IMR-90 (cell line): ENCODE data around the gene UBD. TPM values are rescaled to one million over a fixed set of nuclear protein-coding genes. Genes with fewer than 3 reads are reported as not detected.

ENCODE experiments used
- ATAC-seq: fragments of 200-7000 bp; cut with Tn5 transposase; 2 replicates; pipeline ENCODE4 v1.9.1; 2020; ENCODE audit warnings: low read depth, mild to moderate bottlenecking, moderate library complexity
- BruUV-seq: library from RNA; stranded (reverse); fragments of 400-500 nt; replicated peaks from 2 replicates; lab custom pipeline; 2021; lab: Mats Ljungman, UMichigan
- CTCF ChIA-PET: fragments of 300-600 bp; formaldehyde crosslinking; extraction: SDS; loops from one replicate; lab custom pipeline; 2021; ENCODE audit warnings: antibody characterized with exemption; lab: Yijun Ruan, JAX
- POLR2A ChIA-PET: fragments of 300-600 bp; sonication (Branson Sonifier 250); formaldehyde crosslinking; loops from one replicate; lab custom pipeline; 2022; ENCODE audit warnings: antibody characterized with exemption; ENCODE audit not compliant: unreplicated experiment; lab: Charles Lee
- DNase-seq: peaks from one replicate; pipeline ENCODE4 v3.0.0; 2013
- H2AFZ ChIP-seq: replicated peaks from 2 replicates; pipeline ENCODE3; 2013; ENCODE audit warnings: low read length, mild to moderate bottlenecking; ENCODE audit not compliant: poor library complexity
- H2AK5ac ChIP-seq: 2 replicates; pipeline ENCODE4 v1.6.1; 2013; ENCODE audit warnings: low read depth, low read length, inconsistent platforms
- H2AK9ac ChIP-seq: replicated peaks from 2 replicates; pipeline ENCODE3; 2013; ENCODE audit warnings: mild to moderate bottlenecking, low read depth, low read length, moderate library complexity; ENCODE audit not compliant: poor library complexity
- H2BK120ac ChIP-seq: 2 replicates; pipeline ENCODE4 v1.6.1; 2013; ENCODE audit warnings: low read depth, low read length, inconsistent platforms
- H2BK15ac ChIP-seq: 3 replicates; pipeline ENCODE4 v1.6.1; 2013; ENCODE audit warnings: low read depth, low read length, inconsistent platforms
- H2BK20ac ChIP-seq: 2 replicates; pipeline ENCODE4 v1.6.1; 2013; ENCODE audit warnings: low read depth, mild to moderate bottlenecking, inconsistent platforms, low read length, moderate library complexity
- H2BK5ac ChIP-seq: 2 replicates; pipeline ENCODE4 v1.6.1; 2013; ENCODE audit warnings: mild to moderate bottlenecking, low read depth, low read length, inconsistent platforms; ENCODE audit not compliant: poor library complexity, severe bottlenecking
- H3K14ac ChIP-seq: replicated peaks from 2 replicates; pipeline ENCODE4 v1.6.1; 2013; ENCODE audit warnings: low read depth, low read length, inconsistent platforms
- H3K18ac ChIP-seq: 2 replicates; pipeline ENCODE4 v1.6.1; 2013; ENCODE audit warnings: low read depth, low read length, control low read depth
- H3K23ac ChIP-seq: 2 replicates; pipeline ENCODE4 v1.6.1; 2013; ENCODE audit warnings: low read depth, low read length, inconsistent platforms
- H3K27ac ChIP-seq: 2 replicates; pipeline ENCODE4 v1.5.1; 2013; ENCODE audit warnings: mild to moderate bottlenecking, control low read depth, low read length; ENCODE audit not compliant: insufficient read depth
- H3K27me3 ChIP-seq: 2 replicates; pipeline ENCODE4 v1.6.1; 2013; ENCODE audit warnings: low read length; ENCODE audit not compliant: control insufficient read depth, insufficient read depth
- H3K36me3 ChIP-seq: 2 replicates; pipeline ENCODE4 v1.6.1; 2013; ENCODE audit warnings: low read length, mixed read lengths; ENCODE audit not compliant: control insufficient read depth, insufficient read depth
- H3K4ac ChIP-seq: 2 replicates; pipeline ENCODE4 v1.6.1; 2013; ENCODE audit warnings: low read depth, low read length, inconsistent platforms
- H3K4me1 ChIP-seq: 2 replicates; pipeline ENCODE4 v1.6.1; 2013; ENCODE audit warnings: low read length, mixed read lengths; ENCODE audit not compliant: control insufficient read depth, insufficient read depth
- H3K4me2 ChIP-seq: 2 replicates; pipeline ENCODE4 v1.6.1; 2013; ENCODE audit warnings: low read depth, mild to moderate bottlenecking, control low read depth, low read length, moderate library complexity
- H3K4me3 ChIP-seq: 2 replicates; pipeline ENCODE4 v1.5.1; 2013; ENCODE audit warnings: low read depth, mild to moderate bottlenecking, control low read depth, low read length, moderate library complexity; ENCODE audit not compliant: insufficient read depth
- H3K56ac ChIP-seq: 2 replicates; pipeline ENCODE4 v1.6.1; 2013; ENCODE audit warnings: low read length, inconsistent platforms; ENCODE audit not compliant: insufficient read depth; ENCODE audit errors: extremely low read depth
- H3K79me1 ChIP-seq, 2 experiments: 2 replicates each; pipeline ENCODE4 v1.6.1; 2013; ENCODE audit warnings: low read length in 2 of 2, inconsistent platforms in 1 of 2, low read depth in 1 of 2
- H3K9ac ChIP-seq: 2 replicates; pipeline ENCODE4 v1.6.1; 2013; ENCODE audit warnings: low read depth, low read length, control low read depth
- H3K9me1 ChIP-seq: 2 replicates; pipeline ENCODE4 v1.6.1; 2013; ENCODE audit warnings: low read length, inconsistent platforms; ENCODE audit not compliant: insufficient read depth
- H3K9me3 ChIP-seq: 2 replicates; pipeline ENCODE4 v1.6.1; 2013; ENCODE audit warnings: low read length; ENCODE audit not compliant: control insufficient read depth, insufficient read depth
- H4K20me1 ChIP-seq: 2 replicates; pipeline ENCODE4 v1.6.1; 2013; ENCODE audit warnings: low read length, inconsistent platforms; ENCODE audit not compliant: insufficient read depth
- H4K5ac ChIP-seq: 2 replicates; pipeline ENCODE4 v1.6.1; 2013; ENCODE audit warnings: mild to moderate bottlenecking, low read depth, low read length, control low read depth
- H4K8ac ChIP-seq, 2 experiments: 2 replicates each; pipeline ENCODE4 v1.6.1; 2013; ENCODE audit warnings: low read depth in 2 of 2, low read length in 2 of 2, control low read depth in 1 of 2, inconsistent platforms in 1 of 2
- H4K91ac ChIP-seq: 2 replicates; pipeline ENCODE4 v1.6.1; 2013; ENCODE audit warnings: low read depth, low read length, inconsistent platforms; ENCODE audit not compliant: insufficient read depth
- BHLHE40 ChIP-seq: fragments of 150-350 bp; IDR thresholded peaks from 2 replicates; pipeline ENCODE4 v1.6.1; 2016; ENCODE audit warnings: mild to moderate bottlenecking, low read depth, low read length
- CEBPB ChIP-seq: IDR thresholded peaks from 2 replicates; pipeline ENCODE4 v1.6.1; 2012; ENCODE audit warnings: low read depth, low read length, improper control_type of control experiment
- FOS ChIP-seq: fragments of 150-350 bp; IDR thresholded peaks from 2 replicates; pipeline ENCODE4 v1.6.1; 2016; ENCODE audit warnings: low read depth, low read length
- MAFK ChIP-seq: IDR thresholded peaks from 2 replicates; pipeline ENCODE4 v1.6.1; 2012; ENCODE audit warnings: low read depth, low read length, improper control_type of control experiment
- MAZ ChIP-seq: IDR thresholded peaks from 2 replicates; pipeline ENCODE4 v1.6.1; 2012; ENCODE audit warnings: low read depth, mild to moderate bottlenecking, low read length, improper control_type of control experiment, moderate library complexity, borderline replicate concordance
- MXI1 ChIP-seq: IDR thresholded peaks from 2 replicates; pipeline ENCODE4 v1.6.1; 2012; ENCODE audit warnings: low read depth, mild to moderate bottlenecking, low read length, moderate library complexity, borderline replicate concordance
- POLR2A ChIP-seq: IDR thresholded peaks from 2 replicates; pipeline ENCODE4 v1.6.1; 2012; ENCODE audit warnings: mild to moderate bottlenecking, low read depth, low read length
- RAD21 ChIP-seq: IDR thresholded peaks from 2 replicates; pipeline ENCODE4 v1.6.1; 2012; ENCODE audit warnings: low read length, improper control_type of control experiment
- RCOR1 ChIP-seq: IDR thresholded peaks from 2 replicates; pipeline ENCODE4 v1.6.1; 2012; ENCODE audit warnings: mild to moderate bottlenecking, low read length, improper control_type of control experiment; ENCODE audit not compliant: insufficient replicate concordance
- RFX5 ChIP-seq: IDR thresholded peaks from 2 replicates; pipeline ENCODE4 v1.8.0; 2012; ENCODE audit warnings: low read depth, mild to moderate bottlenecking, low read length, moderate library complexity
- SMC3 ChIP-seq: fragments of 150-350 bp; IDR thresholded peaks from 2 replicates; pipeline ENCODE4 v1.6.1; 2016; ENCODE audit warnings: low read depth, mild to moderate bottlenecking, antibody characterized with exemption, low read length, moderate library complexity
- dilution Hi-C: fragments of 300-500 bp; cut with HindIII; formaldehyde crosslinking; loops from one replicate; pipeline ENCODE4 v1.14.3; 2018; ENCODE audit warnings: low sequenced_read_pairs; ENCODE audit not compliant: unreplicated experiment
- in situ Hi-C: fragments of 300-500 bp; cut with MboI; formaldehyde crosslinking; loops from 3 replicates; pipeline ENCODE4 v1.14.3; 2019; ENCODE audit warnings: low sequenced_read_pairs, inconsistent platforms, mixed read lengths
- intact Hi-C: fragments of 100-400 bp; cut with micrococcal nuclease; formaldehyde crosslinking; loops from 2 replicates; pipeline ENCODE4 v1.10.0; 2022
- polyA plus RNA-seq, 3 experiments: library from polyadenylated mRNA; depleted of rRNA; stranded (reverse); fragments of >200 nt; gene quantifications; 2 replicates each; pipeline ENCODE4 v1.2.3, GENCODE V29; 2012; ENCODE audit warnings: low replicate concordance in 1 of 3
- total RNA-seq: library from RNA; depleted of rRNA; stranded (reverse); fragments of >200 nt; gene quantifications from 2 replicates; pipeline ENCODE4 v1.2.3, GENCODE V29; 2012
- TF ChIP-seq, protein P1 (sequence below): conservative IDR thresholded peaks from 2 replicates; pipeline ENCODE4 v1.5.1; 2012; ENCODE audit warnings: mild to moderate bottlenecking, low read depth, low read length, improper control_type of control experiment
- TF ChIP-seq, protein P2 (sequence below): fragments of 150-350 bp; IDR thresholded peaks from 2 replicates; pipeline ENCODE4 v1.6.1; 2017; ENCODE audit warnings: mild to moderate bottlenecking, antibody characterized with exemption, low read length, low read depth

Gene UBD
- total and polyA plus RNA-seq, 2 of the 4 experiments (the other 2 are of a cell fraction), result not detected

- H4K8ac ChIP-seq, result no peak overlapping the region
- H3K4me1 ChIP-seq, result no peaks in the 10 kb centered on the region
- H2BK120ac ChIP-seq, result no peak overlapping the region
- H3K79me1 ChIP-seq, result no peaks in the 10 kb centered on the region; a peak in 1 of 4 replicates
- in situ Hi-C loops (no loop called here), dilution Hi-C loops (no loop called here), intact Hi-C loops (no loop called here)
- no peak overlapping the region for H2AK5ac ChIP-seq
- H3K18ac ChIP-seq, result no peak overlapping the region
- CTCF ChIA-PET, result no interaction called here
- no peak overlapping the region for H2BK5ac ChIP-seq
- no peak overlapping the region for H2AK9ac ChIP-seq
- no peak overlapping the region for H3K27ac ChIP-seq
- POLR2A ChIA-PET, result no interaction called here
- H3K23ac ChIP-seq, result no peak overlapping the region
- H3K9me3 ChIP-seq, result no peaks in the 10 kb centered on the region
- no peak for ATAC-seq
- H2BK20ac ChIP-seq, result no peak overlapping the region
- peaks cover 72% of the 10 kb centered on the region for H3K36me3 ChIP-seq
- H3K4me3 ChIP-seq, result no peak overlapping the region
- no peak overlapping the region for H2BK15ac ChIP-seq
- H3K4me2 ChIP-seq, result no peak overlapping the region
- H3K4ac ChIP-seq, result no peak overlapping the region
- no peak overlapping the region for H4K91ac ChIP-seq
- DNase-seq, result no peak
- no peak overlapping the region for H3K56ac ChIP-seq
- no peak overlapping the region for H4K5ac ChIP-seq
- TF ChIP-seq MAFK (no peak), RCOR1 (no peak), RAD21 (no peak), BHLHE40 (no peak), CEBPB (no peak), MAZ (no peak), FOS (no peak), RFX5 (no peak), MXI1 (no peak), SMC3 (no peak), POLR2A (no peak)
- TF ChIP-seq, protein P1, sequence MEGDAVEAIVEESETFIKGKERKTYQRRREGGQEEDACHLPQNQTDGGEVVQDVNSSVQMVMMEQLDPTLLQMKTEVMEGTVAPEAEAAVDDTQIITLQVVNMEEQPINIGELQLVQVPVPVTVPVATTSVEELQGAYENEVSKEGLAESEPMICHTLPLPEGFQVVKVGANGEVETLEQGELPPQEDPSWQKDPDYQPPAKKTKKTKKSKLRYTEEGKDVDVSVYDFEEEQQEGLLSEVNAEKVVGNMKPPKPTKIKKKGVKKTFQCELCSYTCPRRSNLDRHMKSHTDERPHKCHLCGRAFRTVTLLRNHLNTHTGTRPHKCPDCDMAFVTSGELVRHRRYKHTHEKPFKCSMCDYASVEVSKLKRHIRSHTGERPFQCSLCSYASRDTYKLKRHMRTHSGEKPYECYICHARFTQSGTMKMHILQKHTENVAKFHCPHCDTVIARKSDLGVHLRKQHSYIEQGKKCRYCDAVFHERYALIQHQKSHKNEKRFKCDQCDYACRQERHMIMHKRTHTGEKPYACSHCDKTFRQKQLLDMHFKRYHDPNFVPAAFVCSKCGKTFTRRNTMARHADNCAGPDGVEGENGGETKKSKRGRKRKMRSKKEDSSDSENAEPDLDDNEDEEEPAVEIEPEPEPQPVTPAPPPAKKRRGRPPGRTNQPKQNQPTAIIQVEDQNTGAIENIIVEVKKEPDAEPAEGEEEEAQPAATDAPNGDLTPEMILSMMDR, result no peak
- TF ChIP-seq, protein P2, sequence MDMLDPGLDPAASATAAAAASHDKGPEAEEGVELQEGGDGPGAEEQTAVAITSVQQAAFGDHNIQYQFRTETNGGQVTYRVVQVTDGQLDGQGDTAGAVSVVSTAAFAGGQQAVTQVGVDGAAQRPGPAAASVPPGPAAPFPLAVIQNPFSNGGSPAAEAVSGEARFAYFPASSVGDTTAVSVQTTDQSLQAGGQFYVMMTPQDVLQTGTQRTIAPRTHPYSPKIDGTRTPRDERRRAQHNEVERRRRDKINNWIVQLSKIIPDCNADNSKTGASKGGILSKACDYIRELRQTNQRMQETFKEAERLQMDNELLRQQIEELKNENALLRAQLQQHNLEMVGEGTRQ, result no peak
- no peak overlapping the region for H3K14ac ChIP-seq
- H3K9me1 ChIP-seq, result peaks cover 5% of the 10 kb centered on the region; the same call in 1 of the 2 replicates
- H3K9ac ChIP-seq, result no peak overlapping the region
- no peaks in the 10 kb centered on the region for H3K27me3 ChIP-seq
- no peak overlapping the region for H2AFZ ChIP-seq
- H4K20me1 ChIP-seq, result peaks cover 2% of the 10 kb centered on the region; the same call in 1 of the 2 replicates
- no TSS peak for BruUV-seq
These were observed 48.6 kb upstream of the UBD start for GRCh38 chr6:29608131-29608530.
